ENCODE results near the gene LRRN1.

- TF ChIP-seq CREB1 (IDR thresholded peaks at IDR 0.05; ENCODE audit: low read depth) (no peak), EGR1 (IDR thresholded peaks at IDR 0.05) (no peak), RAD21 (IDR thresholded peaks at IDR 0.05; ENCODE audit: low read depth) (no peak), CEBPB (IDR thresholded peaks at IDR 0.05) (no peak)
- TF ChIP-seq, protein P1, sequence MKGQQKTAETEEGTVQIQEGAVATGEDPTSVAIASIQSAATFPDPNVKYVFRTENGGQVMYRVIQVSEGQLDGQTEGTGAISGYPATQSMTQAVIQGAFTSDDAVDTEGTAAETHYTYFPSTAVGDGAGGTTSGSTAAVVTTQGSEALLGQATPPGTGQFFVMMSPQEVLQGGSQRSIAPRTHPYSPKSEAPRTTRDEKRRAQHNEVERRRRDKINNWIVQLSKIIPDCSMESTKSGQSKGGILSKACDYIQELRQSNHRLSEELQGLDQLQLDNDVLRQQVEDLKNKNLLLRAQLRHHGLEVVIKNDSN (IDR thresholded peaks at IDR 0.05), result no peak
These were observed 6.9 kb downstream of the LRRN1 start for GRCh38 chr3:3806092-3806491.
